Activated CD8-positive, alpha-beta T cell treated with anti-CD3 and anti-CD28 coated beads for 36 hours (primary cell): ENCODE results near the gene PCNX3. TPM values are rescaled to one million over a fixed set of nuclear protein-coding genes. Genes with fewer than 3 reads are reported as not detected.

Source experiments
- ATAC-seq: fragments of 200-7000 bp; cut with Tn5 transposase; one replicate; pipeline ENCODE4 v1.10.0; 2021; ENCODE audit warnings: mild to moderate bottlenecking, moderate library complexity
- CTCF ChIA-PET: fragments of 350-600 bp; sonication (Branson Sonifier 250); formaldehyde crosslinking; loops from one replicate; lab custom pipeline; 2021; ENCODE audit warnings: antibody characterized with exemption; lab: Charles Lee
- POLR2A ChIA-PET: fragments of 350-600 bp; sonication (Branson Sonifier 250); formaldehyde crosslinking; loops from one replicate; lab custom pipeline; 2021; ENCODE audit warnings: antibody characterized with exemption; lab: Charles Lee
- DNase-seq: peaks from one replicate; pipeline ENCODE4 v3.0.0-alpha.2; 2020
- H3K27ac Mint-ChIP-seq: one replicate; pipeline ENCODE4 v1.8.0; 2021; ENCODE audit warnings: mild to moderate bottlenecking, mixed read lengths
- H3K27me3 Mint-ChIP-seq: one replicate; pipeline ENCODE4 v1.8.0; 2021; ENCODE audit warnings: mixed read lengths
- H3K36me3 Mint-ChIP-seq: one replicate; pipeline ENCODE4 v1.8.0; 2021; ENCODE audit warnings: low read depth, mixed read lengths
- H3K4me1 Mint-ChIP-seq: one replicate; pipeline ENCODE4 v1.8.0; 2021; ENCODE audit warnings: low read depth, mixed read lengths
- H3K4me3 Mint-ChIP-seq: one replicate; pipeline ENCODE4 v1.8.0; 2021; ENCODE audit warnings: mild to moderate bottlenecking, moderate library complexity, mixed read lengths
- H3K9me3 Mint-ChIP-seq: one replicate; pipeline ENCODE4 v1.8.0; 2021; ENCODE audit warnings: mixed read lengths
- intact Hi-C: fragments of 100-400 bp; cut with micrococcal nuclease; formaldehyde crosslinking; loops from one replicate; pipeline ENCODE4 v1.10.0; 2022
- total RNA-seq, 2 experiments: library from RNA; stranded (reverse); gene quantifications; one replicate each; pipeline ENCODE4 v1.2.3, GENCODE V29; 2021
- TF ChIP-seq, protein P1 (sequence below): fragments of 200-600 bp; IDR thresholded peaks from one replicate; pipeline ENCODE4 v1.8.0; 2022; ENCODE audit warnings: antibody characterized with exemption, mild to moderate bottlenecking

The PCNX3 gene
- total RNA-seq, 2 experiments from 2014 or later, result 34.3 to 34.4 TPM

DNA sequence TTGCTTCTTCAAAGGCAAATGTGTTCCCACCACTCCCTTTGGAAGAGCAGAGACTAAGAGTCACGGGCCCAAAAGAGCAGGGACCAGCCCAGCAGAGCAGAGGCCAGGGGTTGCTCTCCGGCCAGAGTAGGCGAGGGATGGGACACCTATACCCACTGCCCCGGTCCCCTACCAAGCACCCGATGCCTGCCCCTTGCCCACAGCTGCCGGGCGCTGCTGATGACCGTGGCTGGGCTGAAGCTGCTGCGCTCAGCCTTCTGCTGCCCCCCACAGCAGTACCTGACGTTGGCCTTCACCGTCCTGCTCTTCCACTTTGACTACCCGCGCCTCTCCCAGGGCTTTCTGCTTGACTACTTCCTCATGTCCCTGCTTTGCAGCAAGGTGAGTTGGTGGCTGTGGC, 11.6 kb downstream of the PCNX3 start:
- TF ChIP-seq, protein P1, sequence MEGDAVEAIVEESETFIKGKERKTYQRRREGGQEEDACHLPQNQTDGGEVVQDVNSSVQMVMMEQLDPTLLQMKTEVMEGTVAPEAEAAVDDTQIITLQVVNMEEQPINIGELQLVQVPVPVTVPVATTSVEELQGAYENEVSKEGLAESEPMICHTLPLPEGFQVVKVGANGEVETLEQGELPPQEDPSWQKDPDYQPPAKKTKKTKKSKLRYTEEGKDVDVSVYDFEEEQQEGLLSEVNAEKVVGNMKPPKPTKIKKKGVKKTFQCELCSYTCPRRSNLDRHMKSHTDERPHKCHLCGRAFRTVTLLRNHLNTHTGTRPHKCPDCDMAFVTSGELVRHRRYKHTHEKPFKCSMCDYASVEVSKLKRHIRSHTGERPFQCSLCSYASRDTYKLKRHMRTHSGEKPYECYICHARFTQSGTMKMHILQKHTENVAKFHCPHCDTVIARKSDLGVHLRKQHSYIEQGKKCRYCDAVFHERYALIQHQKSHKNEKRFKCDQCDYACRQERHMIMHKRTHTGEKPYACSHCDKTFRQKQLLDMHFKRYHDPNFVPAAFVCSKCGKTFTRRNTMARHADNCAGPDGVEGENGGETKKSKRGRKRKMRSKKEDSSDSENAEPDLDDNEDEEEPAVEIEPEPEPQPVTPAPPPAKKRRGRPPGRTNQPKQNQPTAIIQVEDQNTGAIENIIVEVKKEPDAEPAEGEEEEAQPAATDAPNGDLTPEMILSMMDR, result no peak
- intact Hi-C loops, result no loop called here
- POLR2A ChIA-PET, result interaction anchor here (1.0 to 5.8 kb wide), 4 partner anchors 10 to 127 kb away, joined by 3 to 31 read pairs (median 4); partner anchors contain the start of gene SIPA1
- CTCF ChIA-PET, result interaction anchor here (1.2 to 2.3 kb wide), 7 partner anchors 10 to 258 kb away, joined by 3 to 17 read pairs (median 7); partner anchors contain the start of gene SIPA1
- no peaks in the 10 kb centered on the region for H3K9me3 Mint-ChIP-seq
- no peaks in the 10 kb centered on the region for H3K27me3 Mint-ChIP-seq
- ATAC-seq, result no peak
- no peak overlapping the region for H3K4me3 Mint-ChIP-seq
- peaks cover 3% of the 10 kb centered on the region for H3K4me1 Mint-ChIP-seq
- no peak for DNase-seq
- H3K36me3 Mint-ChIP-seq, result peaks cover 39% of the 10 kb centered on the region
- H3K27ac Mint-ChIP-seq, result no peak overlapping the region

DNA sequence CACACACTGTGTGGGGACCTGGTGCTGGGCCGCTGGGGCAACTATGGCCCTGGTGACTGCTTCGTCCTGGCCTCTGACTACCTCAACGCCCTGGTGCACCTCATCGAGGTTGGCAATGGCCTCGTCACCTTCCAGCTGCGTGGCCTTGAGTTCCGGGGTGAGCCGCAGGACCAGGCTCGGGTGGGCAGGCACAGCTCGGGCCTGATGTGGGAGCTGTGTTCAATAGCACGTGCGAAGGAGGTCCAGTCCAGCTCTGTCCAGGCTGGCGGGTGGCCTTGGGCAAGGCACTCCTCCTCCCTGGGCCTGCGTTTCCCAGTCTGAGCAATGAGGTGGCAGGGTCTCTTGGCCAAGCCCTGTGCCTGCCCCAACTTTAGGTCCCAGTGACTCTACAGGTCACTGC, 14.0 kb downstream of the PCNX3 start:
- ChIA-PET POLR2A (interaction anchor here (0.9 to 5.8 kb wide), 2 partner anchors 10 to 20 kb away, joined by 4 to 31 read pairs; partner anchors contain the start of gene SIPA1), CTCF (no interaction called here)
- TF ChIP-seq, protein P1, result no peak
- peaks cover 8% of the 10 kb centered on the region for H3K4me1 Mint-ChIP-seq
- intact Hi-C loops, result no loop called here
- no peak for ATAC-seq
- no peaks in the 10 kb centered on the region for H3K27me3 Mint-ChIP-seq
- no peak overlapping the region for H3K4me3 Mint-ChIP-seq
- H3K36me3 Mint-ChIP-seq, result peaks cover 29% of the 10 kb centered on the region
- no peak overlapping the region for H3K27ac Mint-ChIP-seq
- H3K9me3 Mint-ChIP-seq, result no peaks in the 10 kb centered on the region
- no peak for DNase-seq

DNA sequence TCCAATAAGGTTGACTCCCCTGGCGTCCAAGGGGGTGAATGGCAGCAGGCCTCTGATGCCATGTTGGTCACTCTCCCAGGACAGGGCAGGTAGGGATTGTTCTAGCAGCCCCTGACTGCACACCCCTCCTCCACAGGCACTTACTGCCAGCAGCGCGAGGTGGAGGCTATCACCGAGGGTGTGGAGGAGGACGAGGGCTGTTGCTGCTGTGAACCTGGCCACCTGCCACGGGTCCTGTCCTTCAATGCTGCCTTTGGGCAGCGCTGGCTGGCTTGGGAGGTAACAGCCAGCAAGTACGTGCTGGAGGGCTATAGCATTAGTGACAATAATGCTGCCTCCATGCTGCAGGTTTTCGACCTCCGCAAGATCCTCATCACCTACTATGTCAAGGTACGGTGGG, 14.6 kb downstream of the PCNX3 start:
- CTCF ChIA-PET, result interaction anchor here (1.2 kb wide), 1 partner anchor 13 kb away, joined by 3 read pairs; no protein-coding TSS in a partner anchor
- Mint-ChIP-seq H3K4me3 (no peak overlapping the region), H3K4me1 (peaks cover 12% of the 10 kb centered on the region), H3K27me3 (no peaks in the 10 kb centered on the region), H3K9me3 (no peaks in the 10 kb centered on the region), H3K27ac (no peak overlapping the region), H3K36me3 (peaks cover 35% of the 10 kb centered on the region)
- DNase-seq, result no peak
- TF ChIP-seq, protein P1, result no peak
- intact Hi-C loops, result no loop called here
- POLR2A ChIA-PET, result interaction anchor here (0.9 to 1.4 kb wide), 2 partner anchors 20 to 22 kb away, joined by 4 to 5 read pairs; no protein-coding TSS in a partner anchor
- ATAC-seq, result no peak

DNA sequence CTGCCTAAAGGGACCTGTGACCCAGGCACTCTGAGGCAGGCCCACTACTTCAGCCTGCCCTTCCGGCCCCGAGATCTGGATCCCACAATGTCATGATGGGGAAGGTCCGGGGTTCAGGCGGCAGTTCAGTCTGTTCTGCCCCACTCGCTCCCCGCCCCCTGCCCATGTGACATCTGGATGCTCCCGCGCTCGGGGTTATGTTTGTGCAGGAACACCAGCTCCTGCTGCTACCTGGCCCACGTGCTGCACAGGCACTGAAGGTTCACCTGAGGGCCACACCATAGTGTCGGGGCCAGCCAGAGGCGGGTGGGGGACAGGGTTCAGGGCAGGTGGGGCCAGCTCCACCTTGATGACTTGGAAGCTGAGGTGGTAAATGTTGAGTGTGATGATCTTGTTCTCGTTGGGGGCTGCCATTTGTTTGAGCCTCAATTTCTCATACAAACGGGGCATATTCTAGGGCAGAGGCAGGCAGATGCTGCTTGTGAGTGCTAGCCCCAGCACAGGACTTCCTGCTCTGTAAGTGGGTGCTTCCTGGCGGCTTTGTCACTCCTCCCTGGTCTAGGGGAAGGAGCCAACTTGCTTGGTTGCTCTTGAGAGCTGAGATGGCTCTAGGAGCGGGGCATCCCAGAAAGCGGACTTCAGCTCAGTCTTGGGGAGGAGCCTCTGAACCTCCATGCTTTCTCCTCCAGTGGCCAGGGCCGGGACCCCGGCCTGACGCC, 18.0 kb downstream of the PCNX3 start:
- TF ChIP-seq, protein P1, result no peak
- ChIA-PET CTCF (interaction anchor here (1.8 kb wide), 1 partner anchor 15 kb away, joined by 5 read pairs; no protein-coding TSS in a partner anchor), POLR2A (interaction anchor here (1.0 to 23.0 kb wide), 6 partner anchors 10 to 134 kb away, joined by 3 to 320 read pairs (median 6); partner anchors contain the start of genes PCNX3 and RELA)
- no peak overlapping the region for H3K4me3 Mint-ChIP-seq
- no peaks in the 10 kb centered on the region for H3K9me3 Mint-ChIP-seq
- no peak for ATAC-seq
- DNase-seq, result no peak
- peaks cover 18% of the 10 kb centered on the region for H3K4me1 Mint-ChIP-seq
- intact Hi-C loops, result no loop called here
- H3K27me3 Mint-ChIP-seq, result no peaks in the 10 kb centered on the region
- peak overlapping the region; percentile 52 for H3K27ac Mint-ChIP-seq
- H3K36me3 Mint-ChIP-seq, result peaks cover 26% of the 10 kb centered on the region

DNA sequence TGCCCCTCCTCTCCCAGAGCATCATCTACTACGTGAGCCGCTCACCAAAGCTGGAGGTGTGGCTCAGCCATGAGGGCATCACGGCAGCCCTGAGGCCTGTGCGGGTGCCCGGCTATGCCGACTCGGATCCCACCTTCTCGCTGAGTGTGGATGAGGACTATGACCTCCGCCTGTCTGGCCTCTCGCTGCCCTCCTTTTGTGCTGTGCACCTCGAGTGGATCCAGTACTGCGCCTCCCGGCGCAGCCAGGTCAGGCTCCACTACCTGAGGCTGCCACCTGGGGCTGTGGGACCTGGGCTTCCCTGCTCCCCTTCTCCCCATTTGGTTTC, 18.5 kb downstream of the PCNX3 start:
- DNase-seq, result no peak
- Mint-ChIP-seq H3K27me3 (no peaks in the 10 kb centered on the region), H3K4me1 (peaks cover 18% of the 10 kb centered on the region), H3K9me3 (no peaks in the 10 kb centered on the region), H3K36me3 (peaks cover 27% of the 10 kb centered on the region), H3K27ac (peak overlapping the region; percentile 52), H3K4me3 (no peak overlapping the region)
- ChIA-PET POLR2A (interaction anchor here (1.0 to 23.0 kb wide), 2 partner anchors 24 to 25 kb away, joined by 4 to 320 read pairs; partner anchors contain the start of gene RELA), CTCF (no interaction called here)
- intact Hi-C loops, result no loop called here
- ATAC-seq, result no peak
- TF ChIP-seq, protein P1, result no peak
